Heart right ventricle (tissue), 16 donors: ENCODE results near the gene CETN1. TPM values are rescaled to one million over a fixed set of nuclear protein-coding genes. Genes with fewer than 3 reads are reported as not detected.
A peak's percentile ranks its signal among the peaks of the same experiment; 100 is the strongest.

Experiments used
- ATAC-seq, 8 donors: fragments of 200-7000 bp; cut with Tn5 transposase; one replicate each; pipeline ENCODE4 v1.9.1; 2020; ENCODE audit warnings: mild to moderate bottlenecking in 8 of 8, moderate library complexity in 8 of 8, moderate number of reproducible peaks in 1 of 8
- DNase-seq, 2 donors: peaks; one replicate each; pipeline ENCODE4 v3.0.0-alpha.2; 2020
- H3K27ac ChIP-seq, 10 donors: fragments of 200-600 bp; sonication (generic) in 2 of 10; one replicate each; pipeline versions ENCODE4 v1.5.0 to v1.8.0; 2020 to 2022; ENCODE audit warnings: mild to moderate bottlenecking in 3 of 10
- H3K27me3 ChIP-seq, 7 donors: fragments of 200-600 bp; one replicate each; pipeline ENCODE4 v1.8.0; 2021 to 2022; ENCODE audit warnings: mild to moderate bottlenecking in 2 of 7
- H3K36me3 ChIP-seq, 9 donors: fragments of 200-600 bp; sonication (generic) in 1 of 9; one replicate each; pipeline versions ENCODE4 v1.5.0 to v1.8.0; 2020 to 2022; ENCODE audit warnings: mild to moderate bottlenecking in 2 of 9
- H3K4me1 ChIP-seq, 9 donors: fragments of 200-600 bp; sonication (generic) in 1 of 9; one replicate each; pipeline versions ENCODE4 v1.5.0 to v1.8.0; 2020 to 2022; ENCODE audit warnings: mild to moderate bottlenecking in 4 of 9
- H3K4me3 ChIP-seq, 10 donors: fragments of 200-600 bp; sonication (generic) in 2 of 10; one replicate each; pipeline versions ENCODE4 v1.5.0 to v1.8.0; 2020 to 2022; ENCODE audit warnings: mild to moderate bottlenecking in 7 of 10, moderate library complexity in 2 of 10
- H3K9me3 ChIP-seq, 11 donors: fragments of 200-600 bp in 10 of 11; sonication (generic) in 2 of 11; one replicate each; pipeline versions ENCODE4 v1.5.0 to v1.8.0; 2013 to 2022; ENCODE audit warnings: mild to moderate bottlenecking in 2 of 11, control low read depth in 1 of 11, moderate library complexity in 1 of 11
- CTCF ChIP-seq, 9 donors: fragments of 200-600 bp; sonication (generic) in 2 of 9; IDR thresholded peaks; one replicate each; pipeline versions ENCODE4 v1.5.0 to v1.8.0; 2021 to 2022; ENCODE audit warnings: antibody characterized with exemption in 9 of 9, mild to moderate bottlenecking in 5 of 9, moderate library complexity in 1 of 9
- WGBS, 2 donors: extraction: QIAGEN DNeasy Blood & Tissue Kit; methylation state at CpG; one replicate each; pipeline ENCODE4 v1.1.7; 2013; ENCODE audit warnings: inconsistent platforms in 1 of 2; 5-methylcytosine and 5-hydroxymethylcytosine counted together
- intact Hi-C, 10 donors: fragments of 100-400 bp; cut with DNase I; formaldehyde crosslinking; loops; one replicate each; pipeline versions ENCODE4 v1.11.1 to v1.14.2; 2022
- polyA plus RNA-seq, 2 donors: library from polyadenylated mRNA; stranded (reverse); fragments of 200-250 nt; gene quantifications; one replicate each; pipeline ENCODE4 v1.2.3, GENCODE V29; 2013
- total RNA-seq, 10 donors: library from RNA; stranded (reverse); fragmentation: NEBNext Ultra II Directional in 3 of 10; extraction: Animal tissue kit (Norgen Biotek cat#: 25700) in 3 of 10; gene quantifications; one replicate each; pipeline versions ENCODE4 v1.2.1 to v1.2.4, GENCODE V29; 2021 to 2023
- donor health status: Arrhythmogenic right ventricular cardiomyopathy.
- donor health status: ischemic (EF 13 %, LVEDD 7.1; RV severe dilation, severe dysfunction).
- donor health status: healthy with polysubstance abuse.
- donor health status: DM: no; HTN: yes; CAD: no.
- donor health status: DM: no; HTN: no; CAD: no.
- donor health status: ischemic (EF 25% LVEDD 6.9; RV normal size, moderate dysfunction).
- donor health status: ischemic (EF 25% LVEDD 5.7; RV mildly dilated, moderate dysfunction).
- donor health status: healthy.
- donor health status: DM: yes; HTN: yes; CAD: no.
- donor health status: Ischemic cardiomyopathy.
- donor health status: ischemic (EF 35%, LVEDD 5.7; RV mildly dilated, moderate dysfunction).
- donor health status: nonischemic (EF 11% LVEDD 7.7; RV severe dilation, severe dysfunction).
- donor health status: DM: yes; HTN: yes; CAD: no.
- donor health status: PGD.
- donor health status: ischemic (EF 29% LVEDD 5.4; RV normal size, mild dysfunction).
- donor health status: nonischemic (EF 23%, LVEDD 6.1; RV moderate dilation, normal function).

CETN1 gene
- total and polyA plus RNA-seq, 12 donors, result not detected

DNA sequence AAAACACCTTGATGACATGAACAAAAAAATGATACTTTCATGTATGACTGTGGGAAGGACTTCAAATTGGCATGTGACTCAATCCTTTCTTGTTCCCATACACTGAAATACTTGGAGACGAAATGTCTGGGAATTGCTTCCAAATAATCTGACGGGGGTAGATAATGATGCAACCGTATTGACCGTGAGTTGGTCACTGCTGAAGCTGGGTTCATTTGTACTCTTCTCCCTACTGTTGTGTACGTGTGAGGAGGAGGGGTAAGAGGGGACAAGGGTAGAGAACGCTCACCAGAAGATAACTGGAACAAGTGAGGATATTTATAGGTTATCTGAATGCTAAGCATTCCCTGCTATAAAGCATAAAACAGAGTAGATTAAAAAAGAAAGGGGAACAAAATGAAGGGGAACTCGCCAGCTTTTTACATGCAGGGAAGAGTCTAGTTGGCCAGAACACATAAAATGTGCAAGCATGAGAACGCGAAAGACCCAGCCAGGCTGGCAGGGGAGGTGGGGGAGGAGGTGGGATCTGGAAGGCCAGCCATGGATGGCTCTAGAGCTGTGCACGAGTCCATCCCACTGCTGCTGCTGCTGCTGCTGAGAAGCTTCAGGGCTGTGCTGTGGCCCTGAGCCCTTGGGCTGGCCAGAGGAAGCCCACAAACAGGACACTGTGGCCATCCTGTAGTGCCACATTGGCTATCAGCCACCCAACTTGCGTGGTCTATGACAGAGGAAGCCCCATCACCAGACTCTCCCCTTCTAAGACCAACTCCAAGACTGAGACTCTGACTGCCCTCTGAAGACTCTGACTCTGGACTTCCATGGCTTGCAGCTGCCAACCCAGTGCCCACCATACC is 15.2 kb upstream of the CETN1 start:
- Histone ChIP-seq H3K27me3 (no peaks in the 10 kb centered on the region), H3K4me3 (no peak overlapping the region), H3K9me3 (no peaks in the 10 kb centered on the region), H3K4me1 (peaks cover 0 to 12% (median 0%) of the 10 kb centered on the region in 9 donors), H3K36me3 (no peaks in the 10 kb centered on the region), H3K27ac (no peak overlapping the region)
- DNase-seq, result peak in 1 of 2 donors; percentile 11
- intact Hi-C loops, result no loop called here
- 39 to 46% methylated on average over 11 of the region's 11 CpGs for WGBS, 2 donors
- peak in 6 of 8 donors; percentile 40 to 71 (median 46) for ATAC-seq
- no peak for TF ChIP-seq CTCF (IDR thresholded peaks at IDR 0.05)

DNA sequence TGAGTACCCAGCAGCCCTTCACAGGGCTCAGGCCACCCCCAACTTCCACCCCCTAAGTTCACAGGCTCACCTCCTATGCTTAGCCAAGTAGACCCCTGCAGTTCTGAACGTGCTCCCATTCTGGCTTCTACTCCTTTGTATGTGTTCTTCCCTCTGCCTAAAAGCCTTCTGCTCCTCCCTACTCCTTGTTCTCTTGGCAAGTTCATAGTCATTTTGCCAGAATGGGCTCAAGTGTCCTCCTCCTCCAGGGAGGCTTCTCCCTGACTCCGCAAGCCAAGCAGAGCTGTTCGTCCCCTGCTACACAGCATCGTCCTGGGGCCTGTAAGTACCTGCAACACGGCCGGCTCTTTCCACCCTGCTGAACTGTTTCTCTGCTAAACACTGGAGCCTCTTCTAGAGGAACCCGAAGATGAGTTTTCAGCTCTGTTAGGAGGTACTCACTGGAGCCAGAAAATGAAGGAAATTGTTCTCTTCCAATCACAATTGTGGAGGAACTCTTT is 14.6 kb upstream of the CETN1 start:
- Histone ChIP-seq H3K27me3 (no peaks in the 10 kb centered on the region), H3K27ac (no peak overlapping the region), H3K36me3 (no peaks in the 10 kb centered on the region), H3K4me1 (peaks cover 0 to 12% (median 0%) of the 10 kb centered on the region in 9 donors), H3K9me3 (no peaks in the 10 kb centered on the region), H3K4me3 (no peak overlapping the region)
- TF ChIP-seq CTCF (IDR thresholded peaks at IDR 0.05), result no peak
- intact Hi-C loops, result no loop called here
- 88 to 93% methylated on average over 7 of the region's 7 CpGs for WGBS, 2 donors
- ATAC-seq, result no peak
- DNase-seq, result no peak

DNA sequence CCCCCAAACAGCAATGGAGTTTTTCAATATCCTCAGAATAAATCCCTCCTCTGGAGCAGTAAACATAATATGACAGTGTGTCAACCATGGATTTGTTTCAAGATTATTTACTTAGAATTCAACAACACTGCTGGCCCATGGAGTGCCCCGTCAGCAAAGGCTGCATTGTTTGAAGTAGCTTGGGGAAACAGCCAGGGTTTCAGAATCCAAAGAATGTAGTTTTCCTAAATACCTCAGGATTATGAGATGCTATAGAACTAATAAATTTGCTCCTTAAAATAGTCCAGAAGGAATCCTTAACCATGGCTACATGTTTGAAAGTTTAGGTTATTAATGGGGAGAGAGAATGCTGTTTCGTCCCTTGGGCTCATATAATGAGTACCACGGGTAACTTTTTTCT is 13.1 kb upstream of the CETN1 start:
- H3K4me1 ChIP-seq, result peaks cover 0 to 12% (median 0%) of the 10 kb centered on the region in 9 donors
- no peak overlapping the region for H3K27ac ChIP-seq
- WGBS, 2 donors, result 83 to 88% methylated on average over 3 of the region's 3 CpGs
- no peak overlapping the region for H3K4me3 ChIP-seq
- no peak for TF ChIP-seq CTCF (IDR thresholded peaks at IDR 0.05)
- intact Hi-C loops, result no loop called here
- DNase-seq (no peak), ATAC-seq (no peak)
- no peaks in the 10 kb centered on the region for H3K36me3 ChIP-seq
- no peaks in the 10 kb centered on the region for H3K9me3 ChIP-seq
- H3K27me3 ChIP-seq, result no peaks in the 10 kb centered on the region

GRCh38 chr18:568731-569130 is 11.4 kb upstream of the CETN1 start:
- WGBS, 2 donors, result 83 to 91% methylated on average over 3 of the region's 3 CpGs
- DNase-seq, result no peak
- Histone ChIP-seq H3K27ac (no peak overlapping the region), H3K4me1 (peaks cover 0 to 12% (median 0%) of the 10 kb centered on the region in 9 donors), H3K9me3 (no peaks in the 10 kb centered on the region), H3K4me3 (no peak overlapping the region), H3K27me3 (no peaks in the 10 kb centered on the region), H3K36me3 (no peaks in the 10 kb centered on the region)
- intact Hi-C loops, result no loop called here
- no peak for TF ChIP-seq CTCF (IDR thresholded peaks at IDR 0.05)
- ATAC-seq, result no peak
